Keratinocyte (primary cell): Measurements from ENCODE around the gene ADAM30.

Experiments
- EZH2 ChIP-seq: IDR thresholded peaks from one replicate; pipeline ENCODE4 v1.6.1; 2012; ENCODE audit warnings: inconsistent platforms, mild to moderate bottlenecking, low read length, moderate library complexity
- TF ChIP-seq, protein P1 (sequence below), 3 experiments: IDR thresholded peaks in 1 of 3; conservative IDR thresholded peaks in 1 of 3; optimal IDR thresholded peaks in 1 of 3; 2 replicates in 2 of 3; 3 replicates in 1 of 3; pipeline versions ENCODE3 to v1.5.1; 2011; ENCODE audit warnings: low read length in 3 of 3, mild to moderate bottlenecking in 3 of 3, moderate library complexity in 2 of 3, control low read depth in 1 of 3, inconsistent platforms in 1 of 3; ENCODE audit not compliant: insufficient read depth in 2 of 3; ENCODE audit errors: extremely low read depth in 1 of 3

DNA sequence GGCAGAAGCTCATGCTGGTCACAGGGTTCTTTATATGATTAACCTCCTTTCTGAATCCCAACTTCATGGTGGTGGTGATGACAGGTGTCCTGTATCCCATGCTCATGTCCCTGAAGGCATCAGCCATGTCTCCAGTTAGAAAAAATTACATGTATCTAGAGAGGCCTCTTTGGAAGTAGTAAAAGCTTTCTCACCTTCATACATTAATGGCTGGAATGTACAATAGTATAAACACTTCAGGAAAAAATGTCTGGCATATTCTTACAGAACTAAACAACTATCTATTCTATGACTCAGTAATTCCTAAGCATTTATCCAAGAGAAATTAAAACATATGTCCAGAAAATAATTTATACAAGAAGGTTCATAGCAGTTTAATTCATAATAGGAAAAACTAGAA lies 34.0 kb downstream of the ADAM30 start:
- TF ChIP-seq, protein P1, sequence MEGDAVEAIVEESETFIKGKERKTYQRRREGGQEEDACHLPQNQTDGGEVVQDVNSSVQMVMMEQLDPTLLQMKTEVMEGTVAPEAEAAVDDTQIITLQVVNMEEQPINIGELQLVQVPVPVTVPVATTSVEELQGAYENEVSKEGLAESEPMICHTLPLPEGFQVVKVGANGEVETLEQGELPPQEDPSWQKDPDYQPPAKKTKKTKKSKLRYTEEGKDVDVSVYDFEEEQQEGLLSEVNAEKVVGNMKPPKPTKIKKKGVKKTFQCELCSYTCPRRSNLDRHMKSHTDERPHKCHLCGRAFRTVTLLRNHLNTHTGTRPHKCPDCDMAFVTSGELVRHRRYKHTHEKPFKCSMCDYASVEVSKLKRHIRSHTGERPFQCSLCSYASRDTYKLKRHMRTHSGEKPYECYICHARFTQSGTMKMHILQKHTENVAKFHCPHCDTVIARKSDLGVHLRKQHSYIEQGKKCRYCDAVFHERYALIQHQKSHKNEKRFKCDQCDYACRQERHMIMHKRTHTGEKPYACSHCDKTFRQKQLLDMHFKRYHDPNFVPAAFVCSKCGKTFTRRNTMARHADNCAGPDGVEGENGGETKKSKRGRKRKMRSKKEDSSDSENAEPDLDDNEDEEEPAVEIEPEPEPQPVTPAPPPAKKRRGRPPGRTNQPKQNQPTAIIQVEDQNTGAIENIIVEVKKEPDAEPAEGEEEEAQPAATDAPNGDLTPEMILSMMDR (optimal IDR thresholded peaks at IDR 0.05 in 1 of 3, IDR thresholded peaks at IDR 0.05 in 1 of 3, conservative IDR thresholded peaks at IDR 0.05 in 1 of 3; ENCODE audit: extremely low read depth in 1 of 3, insufficient read depth in 2 of 3, low read length in 3 of 3), result no peak
- TF ChIP-seq EZH2, result no peak
